Large intestine (tissue), 12 donors: ENCODE measurements around the gene BCO1. TPM values are rescaled to one million over a fixed set of nuclear protein-coding genes. Genes with fewer than 3 reads are reported as not detected.

ENCODE experiments used
- DNase-seq, 2 donors: peaks; one replicate each; pipeline versions ENCODE4 v3.0.0 to v3.0.0-alpha.2; 2013
- H3K27ac ChIP-seq: one replicate; pipeline ENCODE4 v1.5.1; 2013; ENCODE audit warnings: low read length
- H3K27me3 ChIP-seq: 2 replicates; pipeline ENCODE4 v1.6.1; 2013; ENCODE audit warnings: low read length; ENCODE audit not compliant: control insufficient read depth, insufficient read depth
- H3K36me3 ChIP-seq: 2 replicates; pipeline ENCODE4 v1.6.1; 2013; ENCODE audit warnings: low read length; ENCODE audit not compliant: control insufficient read depth, insufficient read depth
- H3K4me1 ChIP-seq: one replicate; pipeline ENCODE4 v1.6.1; 2013; ENCODE audit warnings: low read length; ENCODE audit not compliant: control insufficient read depth, insufficient read depth
- H3K4me3 ChIP-seq: one replicate; pipeline ENCODE4 v1.5.1; 2013; ENCODE audit warnings: low read length
- H3K9me3 ChIP-seq: one replicate; pipeline ENCODE4 v1.6.1; 2013; ENCODE audit warnings: mild to moderate bottlenecking, low read depth, low read length, moderate library complexity; ENCODE audit not compliant: control insufficient read depth
- WGBS: methylation state at CpG from one replicate; pipeline ENCODE4 v1.1.5; 2013; ENCODE audit warnings: low lambda C conversion rate; ENCODE audit not compliant: insufficient coverage; 5-methylcytosine and 5-hydroxymethylcytosine counted together
- long read RNA-seq, 11 donors: transcript quantifications; one replicate each; lab custom pipeline, GENCODE V29; 2026
- polyA plus RNA-seq: library from polyadenylated mRNA; unstranded; fragments of 120-200 nt; gene quantifications from one replicate; pipeline ENCODE4 v1.2.1, GENCODE V29; 2013

The BCO1 gene, protein sequence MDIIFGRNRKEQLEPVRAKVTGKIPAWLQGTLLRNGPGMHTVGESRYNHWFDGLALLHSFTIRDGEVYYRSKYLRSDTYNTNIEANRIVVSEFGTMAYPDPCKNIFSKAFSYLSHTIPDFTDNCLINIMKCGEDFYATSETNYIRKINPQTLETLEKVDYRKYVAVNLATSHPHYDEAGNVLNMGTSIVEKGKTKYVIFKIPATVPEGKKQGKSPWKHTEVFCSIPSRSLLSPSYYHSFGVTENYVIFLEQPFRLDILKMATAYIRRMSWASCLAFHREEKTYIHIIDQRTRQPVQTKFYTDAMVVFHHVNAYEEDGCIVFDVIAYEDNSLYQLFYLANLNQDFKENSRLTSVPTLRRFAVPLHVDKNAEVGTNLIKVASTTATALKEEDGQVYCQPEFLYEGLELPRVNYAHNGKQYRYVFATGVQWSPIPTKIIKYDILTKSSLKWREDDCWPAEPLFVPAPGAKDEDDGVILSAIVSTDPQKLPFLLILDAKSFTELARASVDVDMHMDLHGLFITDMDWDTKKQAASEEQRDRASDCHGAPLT
- 1.2 TPM for polyA plus RNA-seq
- long read RNA-seq, donor 1: 0 reads
- long read RNA-seq, donor 2: 0 reads
- long read RNA-seq, donor 3: 0 reads
- long read RNA-seq, donor 4: 0 reads
- long read RNA-seq, donor 5: 0 reads
- long read RNA-seq, donor 6: 0 reads
- long read RNA-seq, donor 7: 0 reads
- long read RNA-seq, donor 8, partial matches to known transcripts: 0 of 1 reads
- long read RNA-seq, donor 8, other reads (novel, unspliced or antisense): 0 of 1 reads
- long read RNA-seq, donor 9: 0 reads
- long read RNA-seq, donor 10: 0 reads
- long read RNA-seq, donor 11: 0 reads

DNA sequence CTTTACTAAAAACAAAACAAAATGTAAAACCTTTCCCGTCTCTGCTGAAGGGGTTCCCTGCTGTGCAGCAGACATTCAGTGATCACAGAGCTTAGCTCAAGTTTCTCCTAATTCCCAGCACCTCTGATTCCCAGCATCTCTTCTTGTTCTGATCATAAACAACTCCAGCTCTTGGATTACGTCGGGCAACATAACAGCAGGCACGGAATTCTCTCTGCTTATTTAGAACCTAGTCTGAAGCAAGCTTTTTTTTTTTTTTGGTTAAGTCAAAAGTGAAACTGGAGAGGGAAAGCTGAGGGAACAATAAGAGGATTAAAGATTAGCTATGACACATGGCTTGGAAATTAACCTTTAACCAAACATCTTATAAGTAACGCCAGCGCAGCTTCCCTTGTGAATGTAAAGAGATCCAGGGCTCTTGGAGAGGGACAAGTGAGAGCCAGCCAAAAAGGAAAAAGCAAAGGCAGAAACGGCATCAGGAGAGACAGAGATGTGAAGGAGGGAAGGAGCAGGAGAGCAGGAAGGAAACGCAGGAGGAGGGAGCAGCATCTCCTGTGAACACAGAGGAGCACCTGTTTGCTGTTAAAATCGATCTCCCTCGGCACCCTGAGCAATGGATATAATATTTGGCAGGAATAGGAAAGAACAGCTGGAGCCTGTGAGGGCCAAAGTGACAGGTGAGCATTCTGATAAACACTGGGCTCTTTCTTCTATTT is at the start of gene BCO1:
Gene BCO1 (plus strand): TSS at position 394 of the 716 bp plus-strand sequence. CDS start 220 bp downstream, at position 614.
- peak; percentile 59 to 81 for DNase-seq
- 0% methylated on average over 1 of the region's 10 CpGs for WGBS
- no peaks in the 10 kb centered on the region for H3K9me3 ChIP-seq
- no peaks in the 10 kb centered on the region for H3K36me3 ChIP-seq
- H3K27ac ChIP-seq: peak within 1 kb of the TSS; percentile 37
- peaks cover 12% of the 10 kb centered on the region for H3K27me3 ChIP-seq
- H3K4me3 ChIP-seq: peak within 1 kb of the TSS; percentile 7
- H3K4me1 ChIP-seq: peaks cover 7% of the 10 kb centered on the region

DNA sequence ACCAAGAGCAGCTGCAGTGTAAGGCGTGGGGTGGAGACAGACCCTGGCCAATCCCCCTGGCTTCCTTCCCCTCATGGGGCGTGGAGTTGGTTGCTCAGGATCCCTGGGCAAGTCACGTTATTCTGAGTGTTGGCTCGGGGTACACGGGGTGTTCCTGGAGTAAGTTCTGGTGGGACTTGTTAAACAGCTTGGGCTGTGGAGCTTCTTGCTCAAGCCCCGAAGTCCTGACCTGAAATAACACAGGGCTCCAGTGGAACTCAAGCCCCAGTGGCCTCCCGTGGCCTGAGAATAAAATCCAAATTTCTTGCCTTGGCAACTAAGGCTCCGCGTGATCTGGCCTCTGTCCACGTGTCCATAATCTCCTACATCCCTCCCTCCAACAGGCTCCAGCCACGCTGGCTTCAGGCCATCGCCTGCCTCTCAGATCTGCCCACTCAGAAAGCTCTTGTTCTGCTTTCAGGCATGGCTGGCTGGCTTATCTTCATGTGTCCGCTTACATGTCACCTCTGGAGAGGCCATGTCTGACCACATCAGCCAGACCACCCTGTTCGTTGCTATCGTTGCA is 49.3 kb upstream of the BCO1 start:
- DNase-seq: no peak
- WGBS: no CpG with 5 or more reads among the region's 15 CpGs
- Histone ChIP-seq H3K9me3 (no peaks in the 10 kb centered on the region), H3K4me1 (no peaks in the 10 kb centered on the region), H3K27me3 (peaks cover 9% of the 10 kb centered on the region), H3K4me3 (no peak overlapping the region), H3K36me3 (no peaks in the 10 kb centered on the region), H3K27ac (no peak overlapping the region)

DNA sequence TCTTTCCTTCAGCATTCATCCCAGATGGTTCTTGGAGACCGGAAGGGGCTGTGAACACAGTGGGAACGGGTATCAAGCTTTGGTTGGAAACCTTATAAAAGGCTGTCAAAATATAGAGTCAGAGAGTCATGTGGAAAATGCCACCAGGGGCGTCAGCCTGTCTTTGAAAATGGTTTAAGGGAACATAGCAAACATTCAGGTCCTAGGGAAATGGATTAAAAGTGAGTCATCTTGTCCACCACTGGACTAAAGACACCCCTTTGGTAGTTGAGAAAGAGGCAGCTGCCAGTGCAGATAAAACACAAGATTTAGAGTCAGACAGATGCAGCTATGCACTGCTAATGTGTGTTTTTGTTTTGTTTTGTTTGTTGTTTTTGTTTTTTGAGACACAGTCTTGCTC is 47.8 kb upstream of the BCO1 start:
- H3K27me3 ChIP-seq: peaks cover 9% of the 10 kb centered on the region
- H3K27ac ChIP-seq: no peak overlapping the region
- no CpG with 5 or more reads among the region's 3 CpGs for WGBS
- no peak for DNase-seq
- H3K36me3 ChIP-seq: no peaks in the 10 kb centered on the region
- no peaks in the 10 kb centered on the region for H3K4me1 ChIP-seq
- H3K4me3 ChIP-seq: no peak overlapping the region
- no peaks in the 10 kb centered on the region for H3K9me3 ChIP-seq

DNA sequence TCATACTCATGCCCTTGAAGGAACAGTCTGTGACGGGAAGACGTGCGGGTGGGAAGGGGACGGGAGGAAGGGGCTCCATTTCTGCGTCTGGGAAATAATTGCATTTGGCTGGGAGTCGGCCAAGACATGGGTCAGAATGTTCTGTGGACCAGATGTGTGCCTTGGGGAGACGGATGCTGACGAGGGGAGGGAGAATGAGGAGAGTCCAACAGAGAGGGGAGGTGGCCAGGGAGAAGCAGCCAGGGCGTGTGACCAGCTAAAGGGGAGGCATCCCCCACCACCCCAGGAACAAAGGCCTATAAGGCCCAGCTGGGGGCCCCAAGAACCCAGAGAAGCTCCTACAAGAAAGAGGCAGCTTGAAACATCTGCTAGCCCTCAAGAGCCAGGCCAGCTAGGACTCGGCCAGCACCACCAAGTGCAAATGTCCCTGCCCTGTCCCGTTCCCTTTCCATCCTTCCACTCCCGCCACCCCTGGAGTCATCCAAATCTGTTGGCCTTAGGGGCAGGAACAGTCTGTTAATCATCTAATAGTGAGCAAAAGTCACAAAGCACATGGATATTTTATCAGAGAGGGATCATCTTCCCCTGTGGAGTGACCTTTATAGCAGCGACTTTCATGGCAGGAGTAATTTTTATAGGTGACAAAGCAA is 42.5 kb upstream of the BCO1 start:
- Histone ChIP-seq H3K36me3 (no peaks in the 10 kb centered on the region), H3K9me3 (no peaks in the 10 kb centered on the region), H3K27me3 (peaks cover 9% of the 10 kb centered on the region), H3K4me1 (no peaks in the 10 kb centered on the region), H3K27ac (no peak overlapping the region), H3K4me3 (no peak overlapping the region)
- WGBS: no CpG with 5 or more reads among the region's 13 CpGs
- no peak for DNase-seq

DNA sequence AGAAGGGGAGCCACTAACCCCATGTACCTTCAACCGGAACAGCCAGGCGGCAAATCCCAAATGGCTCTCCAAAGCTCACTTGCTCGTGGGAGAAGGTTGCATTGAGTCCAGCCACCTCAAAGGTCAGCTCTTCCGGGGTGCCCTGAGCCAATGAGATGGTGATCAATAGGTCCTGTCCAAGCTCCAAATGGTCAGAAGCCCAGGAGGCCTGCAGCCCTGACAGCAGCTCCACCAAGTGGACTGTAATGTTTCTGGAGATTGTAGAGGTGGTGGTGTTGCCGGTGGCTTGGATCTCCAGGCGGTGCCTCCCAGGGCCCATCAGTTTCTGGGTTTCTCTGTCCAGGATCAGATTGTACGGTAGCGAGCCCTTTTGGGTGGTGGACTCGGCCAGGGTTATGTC is 39.9 kb upstream of the BCO1 start:
- Histone ChIP-seq H3K27ac (no peak overlapping the region), H3K27me3 (peaks cover 3% of the 10 kb centered on the region), H3K9me3 (no peaks in the 10 kb centered on the region), H3K36me3 (no peaks in the 10 kb centered on the region), H3K4me1 (no peaks in the 10 kb centered on the region), H3K4me3 (no peak overlapping the region)
- no CpG with 5 or more reads among the region's 9 CpGs for WGBS
- no peak for DNase-seq

DNA sequence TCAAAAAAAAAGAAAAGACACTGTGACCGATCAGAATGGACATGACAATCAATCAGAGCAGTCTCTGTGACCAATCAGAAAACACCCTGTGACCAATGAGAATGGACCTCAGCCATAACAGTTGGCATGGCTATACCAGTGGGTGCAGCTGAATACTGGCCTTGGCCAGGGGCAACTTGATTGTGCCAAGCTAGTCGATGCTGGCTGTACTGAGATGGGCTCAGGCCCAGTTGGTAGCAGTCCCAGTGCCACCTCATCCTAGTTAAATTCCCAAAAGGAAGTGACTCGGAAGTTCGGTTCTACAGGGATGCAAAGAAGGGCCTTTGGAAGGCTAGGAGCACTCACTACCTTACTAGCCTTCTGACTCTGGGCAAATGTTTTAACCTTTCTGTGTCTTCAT is 37.2 kb upstream of the BCO1 start:
- no CpG with 5 or more reads among the region's 4 CpGs for WGBS
- peaks cover 4% of the 10 kb centered on the region for H3K27me3 ChIP-seq
- no peaks in the 10 kb centered on the region for H3K9me3 ChIP-seq
- H3K36me3 ChIP-seq: no peaks in the 10 kb centered on the region
- no peak overlapping the region for H3K27ac ChIP-seq
- no peak overlapping the region for H3K4me3 ChIP-seq
- DNase-seq: no peak
- no peaks in the 10 kb centered on the region for H3K4me1 ChIP-seq

DNA sequence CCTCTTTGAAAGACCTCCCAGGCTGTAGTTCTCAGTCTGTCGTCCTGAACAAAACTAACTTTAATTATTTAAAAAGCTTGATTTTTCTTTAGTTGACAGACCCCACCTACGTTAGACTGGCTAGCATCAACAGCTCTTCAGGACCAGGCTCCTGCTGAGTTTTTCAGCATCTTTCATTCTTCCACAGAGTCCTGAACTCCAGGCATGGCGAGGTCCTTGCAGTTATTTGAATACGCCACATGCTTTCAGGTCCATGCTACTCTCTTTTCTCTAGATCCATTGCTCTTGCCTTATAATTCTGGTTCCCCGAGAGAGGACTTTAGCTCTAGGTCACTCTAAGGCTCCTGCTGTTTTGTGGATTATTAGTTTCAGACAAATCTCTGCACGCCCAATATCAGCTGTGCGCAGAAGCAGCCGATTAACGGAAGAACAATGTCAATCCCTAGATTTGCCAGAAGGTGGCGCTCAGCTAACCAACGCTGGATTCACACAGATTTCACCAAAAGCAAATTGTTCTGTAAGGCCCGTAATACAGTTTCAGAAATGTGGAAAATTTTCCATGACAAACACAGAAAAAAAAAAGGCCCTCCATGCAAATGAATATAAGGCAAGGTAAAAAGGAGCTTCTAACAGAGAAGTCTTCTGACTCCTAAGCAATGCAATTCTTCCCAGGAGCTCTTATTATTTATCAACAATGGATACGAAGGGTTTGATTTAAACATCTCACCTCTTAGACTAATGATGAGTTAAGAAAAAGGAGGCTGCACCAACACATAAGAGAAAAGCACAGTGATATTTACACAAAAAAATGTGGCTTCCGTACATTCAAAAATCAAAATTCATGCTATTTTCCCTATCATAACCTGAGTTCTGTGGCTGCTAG is 33.5 kb upstream of the BCO1 start:
- H3K9me3 ChIP-seq: no peaks in the 10 kb centered on the region
- H3K36me3 ChIP-seq: no peaks in the 10 kb centered on the region
- no peaks in the 10 kb centered on the region for H3K4me1 ChIP-seq
- DNase-seq: peak; percentile 29 to 43
- H3K4me3 ChIP-seq: no peak overlapping the region
- peaks cover 10% of the 10 kb centered on the region for H3K27me3 ChIP-seq
- no peak overlapping the region for H3K27ac ChIP-seq
- no CpG with 5 or more reads among the region's 14 CpGs for WGBS

DNA sequence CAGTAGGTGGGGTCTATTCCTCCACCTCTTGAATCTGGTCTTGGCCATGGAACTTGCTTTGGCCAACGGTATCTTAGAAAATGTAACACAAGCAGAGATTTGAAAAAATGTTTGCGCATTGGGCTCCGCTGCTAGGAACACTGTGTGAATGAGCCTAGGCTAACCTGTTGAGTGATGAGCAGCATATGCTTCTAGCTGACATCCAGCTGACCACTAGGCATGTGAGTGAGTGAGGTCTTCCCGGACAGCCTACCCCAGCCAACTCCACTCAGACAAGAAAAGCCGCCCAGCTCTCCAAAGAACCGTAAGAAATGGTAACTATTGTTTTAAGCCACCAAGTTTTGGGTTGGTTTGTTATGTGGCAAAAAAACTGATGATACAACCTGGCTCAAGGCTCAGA is 31.4 kb upstream of the BCO1 start:
- peaks cover 13% of the 10 kb centered on the region for H3K27me3 ChIP-seq
- H3K4me3 ChIP-seq: no peak overlapping the region
- WGBS: no CpG with 5 or more reads among the region's 6 CpGs
- H3K4me1 ChIP-seq: no peaks in the 10 kb centered on the region
- no peak for DNase-seq
- no peaks in the 10 kb centered on the region for H3K9me3 ChIP-seq
- no peaks in the 10 kb centered on the region for H3K36me3 ChIP-seq
- H3K27ac ChIP-seq: no peak overlapping the region

DNA sequence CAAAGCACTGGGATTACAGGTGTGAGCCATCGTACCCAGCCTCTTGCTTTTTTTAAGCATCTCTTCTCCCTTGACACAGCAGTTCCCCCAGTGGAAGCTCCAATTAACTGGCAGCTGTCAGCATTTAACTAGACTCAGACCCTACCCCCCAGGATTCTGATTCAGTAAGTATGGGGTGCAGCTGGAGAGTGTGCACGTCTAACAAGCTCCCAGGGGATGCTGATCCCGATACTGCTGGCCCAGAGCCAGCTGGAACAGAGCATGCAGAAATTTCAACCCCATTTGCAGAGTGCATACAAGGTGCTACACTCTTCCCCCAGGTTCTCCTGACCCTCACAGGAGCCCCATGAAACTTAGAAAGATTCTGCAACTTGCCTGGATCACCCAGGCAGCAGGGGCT is 27.7 kb upstream of the BCO1 start:
- no CpG with 5 or more reads among the region's 3 CpGs for WGBS

More for the DNA sequence above, 27.7 kb upstream of the BCO1 start:
- Histone ChIP-seq H3K27me3 (peaks cover 13% of the 10 kb centered on the region), H3K4me3 (no peak overlapping the region), H3K27ac (no peak overlapping the region), H3K36me3 (no peaks in the 10 kb centered on the region), H3K9me3 (no peaks in the 10 kb centered on the region), H3K4me1 (no peaks in the 10 kb centered on the region)
- DNase-seq: no peak
